ENCODE data around the gene FMOD.

DNA sequence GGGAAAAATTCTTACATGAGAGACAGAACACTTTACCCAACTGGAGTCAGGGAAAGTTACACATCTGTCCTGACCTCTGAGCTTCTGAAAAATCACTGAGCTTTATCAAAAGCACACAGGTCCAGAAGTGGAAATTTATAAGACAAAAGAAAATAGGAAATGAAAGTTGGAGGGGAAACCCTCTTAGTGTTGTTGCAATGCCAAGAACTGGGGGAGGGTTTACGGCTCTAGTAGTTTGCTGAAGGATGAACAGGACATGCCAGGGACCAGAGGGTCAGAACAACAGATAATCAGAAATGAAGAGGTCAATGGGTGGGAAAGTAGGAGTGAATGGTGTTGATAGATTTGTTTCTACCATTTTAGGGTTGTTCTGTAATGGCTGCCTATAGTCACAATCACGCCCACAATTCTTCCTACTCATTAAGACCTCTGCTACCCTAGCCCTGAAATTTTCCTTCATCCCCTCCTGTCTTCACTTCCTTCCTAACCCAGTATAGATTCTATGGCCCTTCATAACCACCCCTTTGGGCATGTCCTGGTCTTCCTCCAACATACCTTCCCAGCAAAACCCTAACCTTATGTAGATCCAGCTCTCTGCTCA lies 30.3 kb upstream of the FMOD start:
- TF ChIP-seq, protein P1, sequence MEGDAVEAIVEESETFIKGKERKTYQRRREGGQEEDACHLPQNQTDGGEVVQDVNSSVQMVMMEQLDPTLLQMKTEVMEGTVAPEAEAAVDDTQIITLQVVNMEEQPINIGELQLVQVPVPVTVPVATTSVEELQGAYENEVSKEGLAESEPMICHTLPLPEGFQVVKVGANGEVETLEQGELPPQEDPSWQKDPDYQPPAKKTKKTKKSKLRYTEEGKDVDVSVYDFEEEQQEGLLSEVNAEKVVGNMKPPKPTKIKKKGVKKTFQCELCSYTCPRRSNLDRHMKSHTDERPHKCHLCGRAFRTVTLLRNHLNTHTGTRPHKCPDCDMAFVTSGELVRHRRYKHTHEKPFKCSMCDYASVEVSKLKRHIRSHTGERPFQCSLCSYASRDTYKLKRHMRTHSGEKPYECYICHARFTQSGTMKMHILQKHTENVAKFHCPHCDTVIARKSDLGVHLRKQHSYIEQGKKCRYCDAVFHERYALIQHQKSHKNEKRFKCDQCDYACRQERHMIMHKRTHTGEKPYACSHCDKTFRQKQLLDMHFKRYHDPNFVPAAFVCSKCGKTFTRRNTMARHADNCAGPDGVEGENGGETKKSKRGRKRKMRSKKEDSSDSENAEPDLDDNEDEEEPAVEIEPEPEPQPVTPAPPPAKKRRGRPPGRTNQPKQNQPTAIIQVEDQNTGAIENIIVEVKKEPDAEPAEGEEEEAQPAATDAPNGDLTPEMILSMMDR (conservative IDR thresholded peaks at IDR 0.05; ENCODE audit: low read length), result no peak
- TF ChIP-seq EZH2phosphoT487 (IDR thresholded peaks at IDR 0.05; ENCODE audit: borderline replicate concordance, low read depth, low read length), result no peak

Measured in OCI-LY7 (cell line).